SK-N-SH treated with all-trans-retinoic acid at 6 μM for 48 hours (cell line): Measurements from ENCODE around the gene FILIP1.

Experiments
- ATAC-seq: fragments of 200-7000 bp; cut with Tn5 transposase; 3 replicates; pipeline ENCODE4 v1.9.1; 2020; ENCODE audit warnings: mild to moderate bottlenecking, moderate library complexity
- BACH2 ChIP-seq: fragments of 250-450 bp; sonication (Bioruptor Pico); IDR thresholded peaks from 2 replicates; pipeline ENCODE4 v1.9.0; 2021; ENCODE audit warnings: mild to moderate bottlenecking, borderline replicate concordance
- CSDC2 ChIP-seq: fragments of 250-450 bp; sonication (Bioruptor Pico); IDR thresholded peaks from 2 replicates; pipeline ENCODE4 v1.5.0; 2020; ENCODE audit warnings: mild to moderate bottlenecking, moderate library complexity
- ESRRG ChIP-seq: fragments of 250-450 bp; sonication (Bioruptor Pico); IDR thresholded peaks from 2 replicates; pipeline ENCODE4 v1.6.1; 2021; ENCODE audit warnings: mild to moderate bottlenecking
- GLIS3 ChIP-seq: fragments of 250-450 bp; sonication (Bioruptor Pico); IDR thresholded peaks from 2 replicates; pipeline ENCODE4 v1.5.0; 2020; ENCODE audit warnings: mild to moderate bottlenecking, moderate library complexity
- ISL1 ChIP-seq: fragments of 250-450 bp; sonication (Bioruptor Pico); IDR thresholded peaks from 2 replicates; pipeline ENCODE4 v2.1.2; 2022; ENCODE audit warnings: mild to moderate bottlenecking, moderate library complexity
- OSR1 ChIP-seq: fragments of 250-450 bp; sonication (Bioruptor Pico); IDR thresholded peaks from 2 replicates; pipeline ENCODE4 v1.8.0; 2022; ENCODE audit warnings: moderate library complexity, mild to moderate bottlenecking, inconsistent platforms
- PPARA ChIP-seq: fragments of 250-450 bp; sonication (Bioruptor Pico); IDR thresholded peaks from 2 replicates; pipeline ENCODE4 v1.5.0; 2020; ENCODE audit warnings: mild to moderate bottlenecking, borderline replicate concordance
- RARB ChIP-seq: fragments of 250-450 bp; sonication (Bioruptor Pico); IDR thresholded peaks from 2 replicates; pipeline ENCODE4 v1.8.0; 2021; ENCODE audit warnings: mild to moderate bottlenecking, moderate library complexity
- SNAI2 ChIP-seq: fragments of 250-450 bp; sonication (Bioruptor Pico); IDR thresholded peaks from 2 replicates; pipeline ENCODE4 v1.5.0; 2020; ENCODE audit warnings: mild to moderate bottlenecking, moderate library complexity
- TCF4 ChIP-seq: fragments of 250-450 bp; sonication (Bioruptor Pico); IDR thresholded peaks from 2 replicates; pipeline ENCODE4 v1.8.0; 2021; ENCODE audit warnings: mild to moderate bottlenecking, moderate library complexity, borderline replicate concordance
- TOX ChIP-seq: fragments of 250-450 bp; sonication (Bioruptor Pico); IDR thresholded peaks from 2 replicates; pipeline ENCODE4 v1.8.0; 2021; ENCODE audit warnings: mild to moderate bottlenecking, moderate library complexity, borderline replicate concordance
- ZC3H10 ChIP-seq: fragments of 250-450 bp; sonication (Bioruptor Pico); IDR thresholded peaks from 2 replicates; pipeline ENCODE4 v1.5.1; 2021; ENCODE audit warnings: mild to moderate bottlenecking, moderate library complexity
- ZFP3 ChIP-seq: fragments of 250-450 bp; sonication (Bioruptor Pico); IDR thresholded peaks from 2 replicates; pipeline ENCODE4 v1.5.0; 2020; ENCODE audit warnings: mild to moderate bottlenecking, moderate library complexity
- ZFP30 ChIP-seq: fragments of 450-650 bp; formaldehyde crosslinking; IDR thresholded peaks from 2 replicates; pipeline ENCODE4 v1.5.0; 2022; ENCODE audit warnings: mild to moderate bottlenecking, moderate library complexity
- ZNF70 ChIP-seq: fragments of 450-650 bp; formaldehyde crosslinking; IDR thresholded peaks from 2 replicates; pipeline ENCODE4 v1.5.0; 2020; ENCODE audit warnings: mild to moderate bottlenecking, moderate library complexity
- ZNF8 ChIP-seq: fragments of 450-650 bp; formaldehyde crosslinking; IDR thresholded peaks from 2 replicates; pipeline ENCODE4 v1.5.0; 2020; ENCODE audit warnings: mild to moderate bottlenecking, moderate library complexity
- TF ChIP-seq, protein P1 (sequence below): fragments of 250-450 bp; sonication (Bioruptor Pico); IDR thresholded peaks from 2 replicates; pipeline ENCODE4 v1.5.0; 2020; ENCODE audit warnings: mild to moderate bottlenecking, moderate library complexity
- TF ChIP-seq, protein P2 (sequence below): fragments of 250-450 bp; sonication (Bioruptor Pico); IDR thresholded peaks from 2 replicates; pipeline ENCODE4 v1.8.0; 2020; ENCODE audit warnings: mild to moderate bottlenecking, moderate library complexity, borderline replicate concordance
- TF ChIP-seq, protein P3 (sequence below): fragments of 250-450 bp; sonication (Bioruptor Pico); IDR thresholded peaks from 2 replicates; pipeline ENCODE4 v1.8.0; 2021; ENCODE audit warnings: low read depth, mild to moderate bottlenecking, moderate library complexity, borderline replicate concordance
- TF ChIP-seq, protein P4 (sequence below): fragments of 250-450 bp; sonication (Bioruptor Pico); IDR thresholded peaks from 2 replicates; pipeline ENCODE4 v1.5.1; 2020; ENCODE audit warnings: low read depth, mild to moderate bottlenecking, moderate library complexity

The FILIP1 gene

DNA sequence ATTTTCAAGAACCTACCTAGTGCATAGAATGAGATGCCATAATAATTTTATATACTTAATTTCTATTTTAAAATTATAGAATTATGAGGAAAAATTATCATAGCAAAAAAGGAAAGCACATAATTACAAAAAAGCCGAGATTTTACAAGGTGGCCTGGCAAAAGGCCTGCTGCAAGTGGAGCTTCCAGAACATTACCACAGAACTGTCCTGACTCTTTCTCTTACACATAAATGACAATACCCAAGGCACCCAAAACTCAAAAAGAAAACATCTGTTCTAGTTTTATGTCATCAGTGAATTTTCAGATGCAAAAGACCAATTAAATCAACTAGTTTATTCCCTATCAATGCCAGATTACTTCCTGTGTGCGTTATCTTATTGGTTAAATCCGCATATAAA lies 74.2 kb downstream of the FILIP1 start:
- TF ChIP-seq RARB (CRISPR knock-in tag) (no peak), SNAI2 (no peak), CSDC2 (CRISPR knock-in tag) (no peak), ESRRG (CRISPR knock-in tag) (no peak)
- ATAC-seq, result no peak

DNA sequence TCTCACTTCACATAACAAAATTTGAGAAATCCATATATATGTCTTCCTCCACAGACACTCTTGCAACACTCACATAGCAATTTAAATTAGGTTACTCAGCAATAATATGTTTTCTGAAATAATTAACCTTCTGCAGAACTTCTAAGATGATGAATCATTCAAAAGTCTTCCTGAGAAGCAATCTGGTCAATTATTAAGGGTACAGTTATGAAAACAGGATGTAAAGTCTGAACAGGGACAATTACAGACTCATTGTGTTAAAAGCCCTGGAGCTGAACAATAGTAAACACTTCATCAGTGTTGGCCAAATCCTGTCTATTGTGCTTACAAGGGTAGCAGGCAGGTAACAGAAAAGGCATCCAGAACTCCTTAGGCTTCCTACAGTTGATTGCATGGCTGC lies 75.4 kb downstream of the FILIP1 start:
- peak; percentile 57 for ATAC-seq
- no peak for TF ChIP-seq PPARA (CRISPR knock-in tag)
- TF ChIP-seq ISL1, result peak; percentile 88

DNA sequence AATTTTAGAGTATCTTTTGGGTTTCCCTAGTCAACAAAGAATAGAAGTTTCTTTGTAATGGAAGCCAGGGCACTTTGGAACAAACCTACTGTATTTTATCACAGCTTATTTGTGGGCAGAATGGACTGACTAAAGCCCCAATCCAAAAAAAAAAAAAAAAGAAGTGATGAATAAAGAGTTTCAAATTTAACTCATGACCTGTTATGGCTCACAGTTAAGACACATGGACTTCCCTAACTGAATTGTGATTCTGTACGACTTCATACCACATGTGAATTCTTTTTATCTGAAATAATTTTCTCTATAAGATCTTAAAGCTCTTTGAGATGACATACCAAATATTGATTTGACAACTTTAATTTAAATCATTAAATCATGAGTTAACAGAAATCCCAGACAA lies 77.2 kb downstream of the FILIP1 start:
- no peak for ATAC-seq
- TF ChIP-seq PPARA (CRISPR knock-in tag), result no peak
- TF ChIP-seq ISL1, result peak; percentile 39; the same call in 1 of the 2 replicates

DNA sequence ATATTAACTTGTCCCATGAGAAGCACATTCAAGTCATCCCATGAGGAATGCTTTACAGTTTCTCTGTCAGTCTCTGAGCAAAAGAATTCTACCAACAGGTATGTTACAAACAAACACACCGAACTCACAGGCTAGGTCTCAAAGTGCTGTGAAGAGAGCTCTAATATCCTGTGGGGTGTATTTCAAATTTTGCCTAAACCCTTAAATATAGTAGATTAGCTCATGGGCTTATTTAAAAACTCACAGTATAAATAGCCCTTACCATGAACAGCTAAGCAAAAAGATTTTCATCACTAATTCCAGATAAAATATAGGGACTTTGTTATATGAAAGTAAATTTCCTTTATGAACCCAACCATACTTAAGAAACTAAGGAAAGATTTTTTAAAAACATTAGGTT lies 77.8 kb downstream of the FILIP1 start:
- ATAC-seq, result no peak
- no peak for TF ChIP-seq ZFP30 (CRISPR knock-in tag)
- no peak for TF ChIP-seq SNAI2
- no peak for TF ChIP-seq ZC3H10 (CRISPR knock-in tag)
- no peak for TF ChIP-seq TOX (CRISPR knock-in tag)
- no peak for TF ChIP-seq ZNF8
- TF ChIP-seq, protein P1, sequence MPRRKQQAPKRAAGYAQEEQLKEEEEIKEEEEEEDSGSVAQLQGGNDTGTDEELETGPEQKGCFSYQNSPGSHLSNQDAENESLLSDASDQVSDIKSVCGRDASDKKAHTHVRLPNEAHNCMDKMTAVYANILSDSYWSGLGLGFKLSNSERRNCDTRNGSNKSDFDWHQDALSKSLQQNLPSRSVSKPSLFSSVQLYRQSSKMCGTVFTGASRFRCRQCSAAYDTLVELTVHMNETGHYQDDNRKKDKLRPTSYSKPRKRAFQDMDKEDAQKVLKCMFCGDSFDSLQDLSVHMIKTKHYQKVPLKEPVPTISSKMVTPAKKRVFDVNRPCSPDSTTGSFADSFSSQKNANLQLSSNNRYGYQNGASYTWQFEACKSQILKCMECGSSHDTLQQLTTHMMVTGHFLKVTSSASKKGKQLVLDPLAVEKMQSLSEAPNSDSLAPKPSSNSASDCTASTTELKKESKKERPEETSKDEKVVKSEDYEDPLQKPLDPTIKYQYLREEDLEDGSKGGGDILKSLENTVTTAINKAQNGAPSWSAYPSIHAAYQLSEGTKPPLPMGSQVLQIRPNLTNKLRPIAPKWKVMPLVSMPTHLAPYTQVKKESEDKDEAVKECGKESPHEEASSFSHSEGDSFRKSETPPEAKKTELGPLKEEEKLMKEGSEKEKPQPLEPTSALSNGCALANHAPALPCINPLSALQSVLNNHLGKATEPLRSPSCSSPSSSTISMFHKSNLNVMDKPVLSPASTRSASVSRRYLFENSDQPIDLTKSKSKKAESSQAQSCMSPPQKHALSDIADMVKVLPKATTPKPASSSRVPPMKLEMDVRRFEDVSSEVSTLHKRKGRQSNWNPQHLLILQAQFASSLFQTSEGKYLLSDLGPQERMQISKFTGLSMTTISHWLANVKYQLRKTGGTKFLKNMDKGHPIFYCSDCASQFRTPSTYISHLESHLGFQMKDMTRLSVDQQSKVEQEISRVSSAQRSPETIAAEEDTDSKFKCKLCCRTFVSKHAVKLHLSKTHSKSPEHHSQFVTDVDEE (CRISPR knock-in tag), result no peak
- TF ChIP-seq BACH2 (CRISPR knock-in tag), result no peak
- TF ChIP-seq RARB (CRISPR knock-in tag), result no peak
- TF ChIP-seq TCF4 (CRISPR knock-in tag), result no peak
- TF ChIP-seq, protein P2, sequence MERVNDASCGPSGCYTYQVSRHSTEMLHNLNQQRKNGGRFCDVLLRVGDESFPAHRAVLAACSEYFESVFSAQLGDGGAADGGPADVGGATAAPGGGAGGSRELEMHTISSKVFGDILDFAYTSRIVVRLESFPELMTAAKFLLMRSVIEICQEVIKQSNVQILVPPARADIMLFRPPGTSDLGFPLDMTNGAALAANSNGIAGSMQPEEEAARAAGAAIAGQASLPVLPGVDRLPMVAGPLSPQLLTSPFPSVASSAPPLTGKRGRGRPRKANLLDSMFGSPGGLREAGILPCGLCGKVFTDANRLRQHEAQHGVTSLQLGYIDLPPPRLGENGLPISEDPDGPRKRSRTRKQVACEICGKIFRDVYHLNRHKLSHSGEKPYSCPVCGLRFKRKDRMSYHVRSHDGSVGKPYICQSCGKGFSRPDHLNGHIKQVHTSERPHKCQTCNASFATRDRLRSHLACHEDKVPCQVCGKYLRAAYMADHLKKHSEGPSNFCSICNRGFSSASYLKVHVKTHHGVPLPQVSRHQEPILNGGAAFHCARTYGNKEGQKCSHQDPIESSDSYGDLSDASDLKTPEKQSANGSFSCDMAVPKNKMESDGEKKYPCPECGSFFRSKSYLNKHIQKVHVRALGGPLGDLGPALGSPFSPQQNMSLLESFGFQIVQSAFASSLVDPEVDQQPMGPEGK, result no peak
- no peak for TF ChIP-seq GLIS3 (CRISPR knock-in tag)
- no peak for TF ChIP-seq ESRRG (CRISPR knock-in tag)
- no peak for TF ChIP-seq ISL1
- no peak for TF ChIP-seq ZNF70 (CRISPR knock-in tag)
- TF ChIP-seq CSDC2 (CRISPR knock-in tag), result no peak
- TF ChIP-seq, protein P3, sequence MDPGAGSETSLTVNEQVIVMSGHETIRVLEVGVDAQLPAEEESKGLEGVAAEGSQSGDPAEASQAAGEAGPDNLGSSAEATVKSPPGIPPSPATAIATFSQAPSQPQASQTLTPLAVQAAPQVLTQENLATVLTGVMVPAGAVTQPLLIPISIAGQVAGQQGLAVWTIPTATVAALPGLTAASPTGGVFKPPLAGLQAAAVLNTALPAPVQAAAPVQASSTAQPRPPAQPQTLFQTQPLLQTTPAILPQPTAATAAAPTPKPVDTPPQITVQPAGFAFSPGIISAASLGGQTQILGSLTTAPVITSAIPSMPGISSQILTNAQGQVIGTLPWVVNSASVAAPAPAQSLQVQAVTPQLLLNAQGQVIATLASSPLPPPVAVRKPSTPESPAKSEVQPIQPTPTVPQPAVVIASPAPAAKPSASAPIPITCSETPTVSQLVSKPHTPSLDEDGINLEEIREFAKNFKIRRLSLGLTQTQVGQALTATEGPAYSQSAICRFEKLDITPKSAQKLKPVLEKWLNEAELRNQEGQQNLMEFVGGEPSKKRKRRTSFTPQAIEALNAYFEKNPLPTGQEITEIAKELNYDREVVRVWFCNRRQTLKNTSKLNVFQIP, result no peak
- TF ChIP-seq, protein P4, sequence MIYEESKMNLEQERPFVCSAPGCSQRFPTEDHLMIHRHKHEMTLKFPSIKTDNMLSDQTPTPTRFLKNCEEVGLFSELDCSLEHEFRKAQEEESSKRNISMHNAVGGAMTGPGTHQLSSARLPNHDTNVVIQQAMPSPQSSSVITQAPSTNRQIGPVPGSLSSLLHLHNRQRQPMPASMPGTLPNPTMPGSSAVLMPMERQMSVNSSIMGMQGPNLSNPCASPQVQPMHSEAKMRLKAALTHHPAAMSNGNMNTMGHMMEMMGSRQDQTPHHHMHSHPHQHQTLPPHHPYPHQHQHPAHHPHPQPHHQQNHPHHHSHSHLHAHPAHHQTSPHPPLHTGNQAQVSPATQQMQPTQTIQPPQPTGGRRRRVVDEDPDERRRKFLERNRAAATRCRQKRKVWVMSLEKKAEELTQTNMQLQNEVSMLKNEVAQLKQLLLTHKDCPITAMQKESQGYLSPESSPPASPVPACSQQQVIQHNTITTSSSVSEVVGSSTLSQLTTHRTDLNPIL (CRISPR knock-in tag), result no peak
- no peak for TF ChIP-seq OSR1
- TF ChIP-seq ZFP3 (CRISPR knock-in tag), result no peak

DNA sequence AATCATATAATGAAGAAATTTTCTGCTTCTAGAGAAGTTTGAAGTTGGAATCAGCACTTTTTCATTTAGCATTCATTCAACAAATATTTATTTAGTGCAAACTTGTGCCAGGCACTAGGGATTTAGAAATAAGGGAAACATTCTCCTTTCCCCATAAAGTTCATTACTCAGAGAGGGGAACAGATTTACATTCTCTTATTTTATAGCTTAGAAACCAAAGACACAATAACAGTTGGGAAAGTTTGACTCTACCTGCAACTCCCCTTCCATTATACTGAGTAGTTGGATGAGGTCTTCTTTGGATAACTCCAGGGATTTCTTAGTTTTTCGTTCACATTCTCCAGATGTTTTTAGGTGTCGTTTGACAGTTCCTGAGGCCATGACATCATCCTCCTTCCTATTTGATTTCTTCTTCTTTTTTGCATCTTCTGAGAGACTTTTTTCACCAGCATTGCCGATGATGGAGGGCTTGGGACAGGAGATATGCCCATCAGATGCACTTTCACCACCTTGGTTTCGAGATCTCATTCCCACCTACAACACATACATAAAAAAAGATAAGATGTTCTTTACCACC lies 79.1 kb downstream of the FILIP1 start:
- ATAC-seq, result no peak
- no peak for TF ChIP-seq PPARA (CRISPR knock-in tag)
- TF ChIP-seq ZNF8, result no peak
- no peak for TF ChIP-seq TOX (CRISPR knock-in tag)
- no peak for TF ChIP-seq ZNF70 (CRISPR knock-in tag)
- TF ChIP-seq, protein P1 (CRISPR knock-in tag), result no peak
- no peak for TF ChIP-seq ESRRG (CRISPR knock-in tag)
- TF ChIP-seq, protein P3, result no peak
